WTC11 (cell line): ENCODE data around the gene AKR1C2. TPM values are rescaled to one million over a fixed set of nuclear protein-coding genes. Genes with fewer than 3 reads are reported as not detected.
"Not testable (repeated sequence)": the region's sequence is repeated elsewhere in the genome, so short reads cannot be mapped to it uniquely, and the experiment has no call there.

Experiments used
- ATAC-seq: fragments of 200-7000 bp; cut with Tn5 transposase; 2 replicates; pipeline ENCODE4 v1.10.0; 2021; ENCODE audit warnings: mild to moderate bottlenecking, moderate library complexity
- CTCF ChIA-PET: fragments of 300-600 bp; sonication (Branson Sonifier 250); formaldehyde crosslinking; loops from one replicate; lab custom pipeline; 2021; ENCODE audit warnings: antibody characterized with exemption; lab: Charles Lee
- POLR2A ChIA-PET: fragments of 350-600 bp; sonication (Branson Sonifier 250); formaldehyde crosslinking; loops from one replicate; lab custom pipeline; 2021; ENCODE audit warnings: antibody characterized with exemption; lab: Charles Lee
- DNase-seq: peaks from one replicate; pipeline ENCODE4 v3.0.0; 2021; ENCODE audit warnings: low spot score
- H3K27ac Mint-ChIP-seq: 2 replicates; pipeline ENCODE4 v1.8.0; 2021; ENCODE audit warnings: mixed read lengths
- H3K27me3 Mint-ChIP-seq: 2 replicates; pipeline ENCODE4 v1.8.0; 2021; ENCODE audit warnings: low read depth, mild to moderate bottlenecking, moderate library complexity, mixed read lengths
- H3K36me3 Mint-ChIP-seq: 2 replicates; pipeline ENCODE4 v1.8.0; 2021; ENCODE audit warnings: mixed read lengths
- H3K4me1 Mint-ChIP-seq: 2 replicates; pipeline ENCODE4 v1.8.0; 2022; ENCODE audit warnings: mixed read lengths
- H3K4me3 Mint-ChIP-seq: 2 replicates; pipeline ENCODE4 v1.8.0; 2021; ENCODE audit warnings: mild to moderate bottlenecking, moderate library complexity, mixed read lengths
- H3K9me3 Mint-ChIP-seq: 2 replicates; pipeline ENCODE4 v1.8.0; 2021; ENCODE audit warnings: mixed read lengths
- CBFB ChIP-seq: sonication (generic); formaldehyde crosslinking; IDR thresholded peaks from 2 replicates; pipeline ENCODE4 v1.8.1; 2022; ENCODE audit warnings: mild to moderate bottlenecking, low read depth, missing genetic modification reagents
- CREM ChIP-seq: sonication (generic); formaldehyde crosslinking; IDR thresholded peaks from 2 replicates; pipeline ENCODE4 v1.8.1; 2022; ENCODE audit warnings: mild to moderate bottlenecking, missing genetic modification reagents, moderate library complexity
- ESRRA ChIP-seq: sonication (generic); formaldehyde crosslinking; IDR thresholded peaks from 2 replicates; pipeline ENCODE4 v1.8.1; 2022; ENCODE audit warnings: mild to moderate bottlenecking, missing genetic modification reagents, borderline replicate concordance
- GTF2I ChIP-seq: fragments of 250-450 bp; sonication (Bioruptor Pico); conservative IDR thresholded peaks from 2 replicates; pipeline ENCODE4 v1.4.0; 2021; ENCODE audit warnings: mild to moderate bottlenecking
- NFE2L1 ChIP-seq: sonication (generic); formaldehyde crosslinking; IDR thresholded peaks from 2 replicates; pipeline ENCODE4 v1.8.1; 2023; ENCODE audit warnings: missing genetic modification reagents
- OVOL2 ChIP-seq: fragments of 250-450 bp; sonication (Bioruptor Pico); IDR thresholded peaks from 2 replicates; pipeline ENCODE4 v1.9.0; 2021; ENCODE audit warnings: mild to moderate bottlenecking, borderline replicate concordance
- SP1 ChIP-seq: sonication (generic); formaldehyde crosslinking; conservative IDR thresholded peaks from 2 replicates; pipeline ENCODE4 v1.8.1; 2022; ENCODE audit warnings: missing genetic modification reagents
- TEAD1 ChIP-seq: sonication (generic); formaldehyde crosslinking; IDR thresholded peaks from 2 replicates; pipeline ENCODE4 v1.8.0; 2022; ENCODE audit warnings: mild to moderate bottlenecking, missing genetic modification reagents
- ZNF396 ChIP-seq: fragments of 250-450 bp; sonication (Bioruptor Pico); IDR thresholded peaks from 2 replicates; pipeline ENCODE4 v1.8.0; 2021; ENCODE audit warnings: mild to moderate bottlenecking, moderate library complexity, borderline replicate concordance
- total RNA-seq: library from RNA; stranded (reverse); gene quantifications from 3 replicates; pipeline ENCODE4 v1.2.3, GENCODE V29; 2021
- TF ChIP-seq, protein P1 (sequence below): fragments of 200-600 bp; IDR thresholded peaks from 2 replicates; pipeline ENCODE4 v1.8.0; 2022; ENCODE audit warnings: antibody characterized with exemption
- TF ChIP-seq, protein P2 (sequence below): sonication (generic); formaldehyde crosslinking; IDR thresholded peaks from 2 replicates; pipeline ENCODE4 v1.8.1; 2023; ENCODE audit warnings: mild to moderate bottlenecking, missing genetic modification reagents

The AKR1C2 gene
- total RNA-seq, 1 experiment from 2014 or later, result 1.2 TPM

DNA sequence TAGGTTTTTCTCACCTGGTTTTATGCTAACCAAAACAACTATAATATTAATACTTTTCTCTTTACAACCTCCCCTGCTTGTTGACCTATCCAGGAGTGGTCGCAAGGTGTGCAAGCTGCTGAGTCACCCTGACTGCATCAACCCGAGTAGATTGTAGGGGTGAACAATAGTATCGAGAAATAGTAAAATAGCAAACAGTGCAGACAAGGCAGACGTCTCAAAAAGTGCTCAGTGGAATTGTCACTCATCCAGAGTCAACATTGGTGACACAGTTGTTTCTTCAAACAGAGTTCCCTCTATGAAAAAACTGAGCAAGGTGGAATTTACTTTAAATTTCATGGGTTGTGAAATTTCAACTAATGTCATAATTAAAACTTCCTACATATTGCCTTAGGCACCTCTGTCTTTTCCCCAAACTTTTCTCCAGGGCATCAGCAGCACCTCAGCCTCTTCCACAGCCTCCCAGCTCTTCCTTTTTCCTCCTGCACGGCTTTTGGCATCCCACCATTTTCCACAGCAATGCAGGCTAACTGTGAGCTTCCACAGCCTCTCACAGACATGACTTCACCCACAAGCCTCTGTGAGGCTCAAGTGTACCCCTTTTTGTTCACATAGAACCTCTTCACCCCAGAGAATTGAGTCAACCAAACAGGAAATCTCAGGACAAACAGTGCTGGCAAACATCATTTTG is 46.6 kb downstream of the AKR1C2 start:
- ATAC-seq, POLR2A ChIA-PET, H3K9me3 Mint-ChIP-seq, H3K36me3 Mint-ChIP-seq, H3K27me3 Mint-ChIP-seq, DNase-seq, H3K27ac Mint-ChIP-seq, CTCF ChIA-PET, H3K4me3 Mint-ChIP-seq: not testable (repeated sequence)
- peaks cover 19% of the 10 kb centered on the region for H3K4me1 Mint-ChIP-seq

DNA sequence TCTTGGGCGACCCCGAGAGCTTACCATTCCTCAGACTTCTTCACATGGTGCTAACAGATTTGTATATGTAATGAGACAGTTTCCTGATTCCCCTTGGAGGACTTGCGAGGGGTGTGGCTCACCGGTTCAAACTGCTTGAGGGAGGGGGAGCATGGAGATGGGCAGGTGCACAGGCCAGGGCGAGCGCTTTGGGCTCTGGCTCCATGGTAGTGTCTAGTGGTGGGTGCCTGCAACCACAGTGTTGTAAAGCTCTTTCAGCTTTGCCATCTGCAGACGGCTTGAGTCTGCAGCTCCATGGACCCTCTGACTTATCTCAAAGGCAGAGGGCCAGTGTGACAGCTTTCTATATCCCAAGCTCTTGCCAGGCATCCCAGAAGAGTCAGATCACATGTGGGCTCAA is 47.6 kb downstream of the AKR1C2 start:
- DNase-seq, H3K27ac Mint-ChIP-seq, H3K9me3 Mint-ChIP-seq, CTCF ChIA-PET, H3K4me3 Mint-ChIP-seq, H3K36me3 Mint-ChIP-seq, H3K27me3 Mint-ChIP-seq, POLR2A ChIA-PET: not testable (repeated sequence)
- ATAC-seq, result peak; percentile 65
- H3K4me1 Mint-ChIP-seq, result peaks cover 19% of the 10 kb centered on the region

DNA sequence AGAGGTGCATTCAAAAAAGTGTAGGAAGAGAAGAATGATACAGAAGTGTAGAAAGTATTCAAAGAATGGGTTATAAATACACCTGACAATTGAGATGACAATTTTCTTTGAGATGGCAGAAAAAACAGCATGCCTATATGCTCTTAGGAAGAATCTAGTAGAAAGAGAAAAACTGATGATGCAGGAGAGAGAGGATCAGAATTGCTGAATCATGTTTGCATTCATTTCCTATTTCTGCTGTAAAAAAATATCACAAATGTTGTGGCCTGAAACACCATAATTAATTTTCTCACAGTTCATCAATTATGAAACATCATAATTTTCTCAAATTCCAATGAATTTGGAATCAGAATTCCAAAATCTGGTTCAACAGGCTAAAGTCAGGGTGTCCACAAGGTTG is 50.3 kb downstream of the AKR1C2 start:
- TF ChIP-seq ESRRA (CRISPR knock-in tag) (no peak), CREM (no peak), NFE2L1 (CRISPR knock-in tag) (no peak), OVOL2 (CRISPR knock-in tag) (no peak), TEAD1 (CRISPR knock-in tag) (no peak), SP1 (CRISPR knock-in tag) (no peak), GTF2I (no peak), CBFB (CRISPR knock-in tag) (no peak), ZNF396 (CRISPR knock-in tag) (no peak)
- TF ChIP-seq, protein P1, sequence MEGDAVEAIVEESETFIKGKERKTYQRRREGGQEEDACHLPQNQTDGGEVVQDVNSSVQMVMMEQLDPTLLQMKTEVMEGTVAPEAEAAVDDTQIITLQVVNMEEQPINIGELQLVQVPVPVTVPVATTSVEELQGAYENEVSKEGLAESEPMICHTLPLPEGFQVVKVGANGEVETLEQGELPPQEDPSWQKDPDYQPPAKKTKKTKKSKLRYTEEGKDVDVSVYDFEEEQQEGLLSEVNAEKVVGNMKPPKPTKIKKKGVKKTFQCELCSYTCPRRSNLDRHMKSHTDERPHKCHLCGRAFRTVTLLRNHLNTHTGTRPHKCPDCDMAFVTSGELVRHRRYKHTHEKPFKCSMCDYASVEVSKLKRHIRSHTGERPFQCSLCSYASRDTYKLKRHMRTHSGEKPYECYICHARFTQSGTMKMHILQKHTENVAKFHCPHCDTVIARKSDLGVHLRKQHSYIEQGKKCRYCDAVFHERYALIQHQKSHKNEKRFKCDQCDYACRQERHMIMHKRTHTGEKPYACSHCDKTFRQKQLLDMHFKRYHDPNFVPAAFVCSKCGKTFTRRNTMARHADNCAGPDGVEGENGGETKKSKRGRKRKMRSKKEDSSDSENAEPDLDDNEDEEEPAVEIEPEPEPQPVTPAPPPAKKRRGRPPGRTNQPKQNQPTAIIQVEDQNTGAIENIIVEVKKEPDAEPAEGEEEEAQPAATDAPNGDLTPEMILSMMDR, result no peak
- TF ChIP-seq, protein P2, sequence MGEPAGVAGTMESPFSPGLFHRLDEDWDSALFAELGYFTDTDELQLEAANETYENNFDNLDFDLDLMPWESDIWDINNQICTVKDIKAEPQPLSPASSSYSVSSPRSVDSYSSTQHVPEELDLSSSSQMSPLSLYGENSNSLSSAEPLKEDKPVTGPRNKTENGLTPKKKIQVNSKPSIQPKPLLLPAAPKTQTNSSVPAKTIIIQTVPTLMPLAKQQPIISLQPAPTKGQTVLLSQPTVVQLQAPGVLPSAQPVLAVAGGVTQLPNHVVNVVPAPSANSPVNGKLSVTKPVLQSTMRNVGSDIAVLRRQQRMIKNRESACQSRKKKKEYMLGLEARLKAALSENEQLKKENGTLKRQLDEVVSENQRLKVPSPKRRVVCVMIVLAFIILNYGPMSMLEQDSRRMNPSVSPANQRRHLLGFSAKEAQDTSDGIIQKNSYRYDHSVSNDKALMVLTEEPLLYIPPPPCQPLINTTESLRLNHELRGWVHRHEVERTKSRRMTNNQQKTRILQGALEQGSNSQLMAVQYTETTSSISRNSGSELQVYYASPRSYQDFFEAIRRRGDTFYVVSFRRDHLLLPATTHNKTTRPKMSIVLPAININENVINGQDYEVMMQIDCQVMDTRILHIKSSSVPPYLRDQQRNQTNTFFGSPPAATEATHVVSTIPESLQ (CRISPR knock-in tag), result no peak
- DNase-seq, result no peak
- ChIA-PET POLR2A (no interaction called here), CTCF (no interaction called here)
- no peak overlapping the region for H3K27ac Mint-ChIP-seq
- H3K36me3 Mint-ChIP-seq, result no peaks in the 10 kb centered on the region
- ATAC-seq, result no peak
- H3K27me3 Mint-ChIP-seq, result peaks cover 3% of the 10 kb centered on the region; the same call in 1 of the 2 replicates
- peaks cover 19% of the 10 kb centered on the region for H3K4me1 Mint-ChIP-seq
- no peaks in the 10 kb centered on the region for H3K9me3 Mint-ChIP-seq
- no peak overlapping the region for H3K4me3 Mint-ChIP-seq

DNA sequence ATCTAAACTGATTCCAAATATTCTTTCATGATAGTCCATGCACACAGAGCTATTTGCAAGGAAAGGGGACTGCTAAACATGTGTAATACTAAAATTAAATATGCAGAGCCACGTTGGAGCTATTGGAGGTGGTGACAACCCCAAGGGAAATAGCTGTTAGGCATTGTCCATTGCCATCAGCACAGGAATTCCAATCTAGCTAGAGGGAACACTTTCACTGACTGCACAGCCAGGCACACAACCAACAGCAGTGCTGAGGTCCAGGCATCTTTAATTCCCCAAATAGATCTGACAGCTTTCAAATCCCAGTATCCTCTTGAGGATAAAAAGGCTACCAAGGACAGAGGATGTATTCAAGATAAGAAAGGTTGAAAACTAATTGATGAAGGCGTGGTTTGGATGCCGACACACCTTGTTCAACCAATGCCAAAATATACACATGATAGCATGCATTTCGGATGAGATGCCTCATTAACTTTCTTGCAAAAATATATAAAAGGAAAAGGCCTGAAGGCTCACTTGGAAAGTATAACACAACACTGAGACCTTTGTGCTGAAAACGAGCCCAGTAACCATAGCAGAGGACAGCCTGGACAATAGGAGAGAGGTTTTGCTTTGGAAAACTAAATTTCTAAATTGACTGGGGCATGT is 52.0 kb downstream of the AKR1C2 start:
- H3K4me1 Mint-ChIP-seq, result peaks cover 37% of the 10 kb centered on the region
- H3K27me3 Mint-ChIP-seq, H3K27ac Mint-ChIP-seq, H3K36me3 Mint-ChIP-seq, POLR2A ChIA-PET, H3K4me3 Mint-ChIP-seq, ATAC-seq, DNase-seq, H3K9me3 Mint-ChIP-seq: not testable (repeated sequence)
- CTCF ChIA-PET, result interaction anchor here (1.0 kb wide), 1 partner anchor 102 kb away, joined by 3 read pairs; no protein-coding TSS in a partner anchor
